ENCODE results near the gene NTNG1. TPM values are rescaled to one million over a fixed set of nuclear protein-coding genes. Genes with fewer than 3 reads are reported as not detected.

Gene NTNG1
- total RNA-seq, 1 donor from 2014 or later: 0.83 TPM

- Mint-ChIP-seq H3K4me1 (peaks cover 7% of the 10 kb centered on the region), H3K27ac (no peak overlapping the region), H3K27me3 (ENCODE audit: low read depth) (no peaks in the 10 kb centered on the region), H3K4me3 (no peak overlapping the region), H3K36me3 (no peaks in the 10 kb centered on the region), H3K9me3 (peaks cover 4% of the 10 kb centered on the region)
- no peak for TF ChIP-seq CTCF (IDR thresholded peaks at IDR 0.05; ENCODE audit: unreplicated experiment)
- no peak for DNase-seq (ENCODE audit: low spot score in 2 of 2, unreplicated experiment in 2 of 2)
These were observed 102.6 kb downstream of the NTNG1 start for GRCh38 chr1:107243461-107243860.

- H3K9me3 Mint-ChIP-seq: no peaks in the 10 kb centered on the region
- H3K4me1 Mint-ChIP-seq: peaks cover 7% of the 10 kb centered on the region
- H3K27ac Mint-ChIP-seq: peak overlapping the region; percentile 10
- H3K4me3 Mint-ChIP-seq: no peak overlapping the region
- no peak for TF ChIP-seq CTCF (IDR thresholded peaks at IDR 0.05; ENCODE audit: unreplicated experiment)
- H3K36me3 Mint-ChIP-seq: no peaks in the 10 kb centered on the region
- DNase-seq (ENCODE audit: low spot score in 2 of 2, unreplicated experiment in 2 of 2): no peak
- no peaks in the 10 kb centered on the region for H3K27me3 Mint-ChIP-seq (ENCODE audit: low read depth)
These were observed 104.1 kb downstream of the NTNG1 start for GRCh38 chr1:107244709-107245500.

- no peak for TF ChIP-seq CTCF (IDR thresholded peaks at IDR 0.05; ENCODE audit: unreplicated experiment)
- H3K9me3 Mint-ChIP-seq: no peaks in the 10 kb centered on the region
- H3K36me3 Mint-ChIP-seq: no peaks in the 10 kb centered on the region
These were observed 106.0 kb downstream of the NTNG1 start for GRCh38 chr1:107246775-107247345.

GRCh38 chr1:107247679-107248078 lies 106.8 kb downstream of the NTNG1 start:
- DNase-seq (ENCODE audit: low spot score in 2 of 2, unreplicated experiment in 2 of 2): no peak
- peaks cover 14% of the 10 kb centered on the region for H3K4me1 Mint-ChIP-seq
- no peak for TF ChIP-seq CTCF (IDR thresholded peaks at IDR 0.05; ENCODE audit: unreplicated experiment)
- H3K27ac Mint-ChIP-seq: no peak overlapping the region
- H3K9me3 Mint-ChIP-seq: no peaks in the 10 kb centered on the region
- no peak overlapping the region for H3K4me3 Mint-ChIP-seq
- H3K36me3 Mint-ChIP-seq: no peaks in the 10 kb centered on the region
- H3K27me3 Mint-ChIP-seq (ENCODE audit: low read depth): no peaks in the 10 kb centered on the region

More at GRCh38 chr1:107246775-107247345, 106.0 kb downstream of the NTNG1 start:
- no peak for DNase-seq (ENCODE audit: low spot score in 2 of 2, unreplicated experiment in 2 of 2)
- no peak overlapping the region for H3K27ac Mint-ChIP-seq
- H3K27me3 Mint-ChIP-seq (ENCODE audit: low read depth): no peaks in the 10 kb centered on the region
- H3K4me1 Mint-ChIP-seq: peaks cover 14% of the 10 kb centered on the region
- H3K4me3 Mint-ChIP-seq: no peak overlapping the region

GRCh38 chr1:107250169-107250568 lies 109.3 kb downstream of the NTNG1 start:
- DNase-seq (ENCODE audit: low spot score in 2 of 2, unreplicated experiment in 2 of 2): no peak
- no peaks in the 10 kb centered on the region for H3K9me3 Mint-ChIP-seq
- H3K27ac Mint-ChIP-seq: no peak overlapping the region
- no peaks in the 10 kb centered on the region for H3K36me3 Mint-ChIP-seq
- H3K4me3 Mint-ChIP-seq: no peak overlapping the region
- TF ChIP-seq CTCF (IDR thresholded peaks at IDR 0.05; ENCODE audit: unreplicated experiment): no peak
- peaks cover 22% of the 10 kb centered on the region for H3K4me1 Mint-ChIP-seq
- H3K27me3 Mint-ChIP-seq (ENCODE audit: low read depth): no peaks in the 10 kb centered on the region
